NCI-H460 (cell line): ENCODE measurements around the gene UFD1. TPM values are rescaled to one million over a fixed set of nuclear protein-coding genes. Genes with fewer than 3 reads are reported as not detected.
A peak's percentile ranks its signal among the peaks of the same experiment; 100 is the strongest.

Source experiments
- DNase-seq: peaks from one replicate; pipeline ENCODE4 v3.0.0-alpha.2; 2016; ENCODE audit warnings: low read depth; ENCODE audit errors: extremely low read depth
- total RNA-seq: library from RNA; depleted of rRNA; stranded (reverse); fragments of >200 nt; shearing (Covaris generic); gene quantifications from 2 replicates; pipeline ENCODE4 v1.2.3, GENCODE V29; 2014

The UFD1 gene
- total RNA-seq, 1 experiment from 2014 or later, result 49.7 TPM

- peak; percentile 45 for DNase-seq
Observed at GRCh38 chr22:19431649-19432132, 47.3 kb downstream of the UFD1 start, which contains the start of gene HIRA. Gene HIRA, minus strand, starts transcription at chr22:19431733. Its CDS starts 257 bp downstream, at chr22:19431476.

GRCh38 chr22:19430890-19431541 lies 48.0 kb downstream of the UFD1 start:
- DNase-seq, result no peak

GRCh38 chr22:19429950-19430889 lies 48.8 kb downstream of the UFD1 start:
- DNase-seq, result no peak

- DNase-seq, result no peak
Observed at GRCh38 chr22:19424186-19424500, 54.9 kb downstream of the UFD1 start.

GRCh38 chr22:19422440-19423301 lies 56.3 kb downstream of the UFD1 start:
- no peak for DNase-seq

- DNase-seq, result no peak
Observed at GRCh38 chr22:19420321-19420720, 58.7 kb downstream of the UFD1 start.

- no peak for DNase-seq
Observed at GRCh38 chr22:19419464-19420178, 59.4 kb downstream of the UFD1 start.

GRCh38 chr22:19419086-19419463 lies 59.9 kb downstream of the UFD1 start:
- DNase-seq, result no peak

GRCh38 chr22:19412923-19413322 lies 66.1 kb downstream of the UFD1 start:
- DNase-seq, result no peak

GRCh38 chr22:19412478-19412877 lies 66.5 kb downstream of the UFD1 start:
- DNase-seq, result no peak

GRCh38 chr22:19411690-19412045 lies 67.3 kb downstream of the UFD1 start:
- no peak for DNase-seq

- no peak for DNase-seq
Observed at GRCh38 chr22:19410941-19411689, 67.9 kb downstream of the UFD1 start.

- DNase-seq, result no peak
Observed at GRCh38 chr22:19407649-19408606, 71.1 kb downstream of the UFD1 start.

GRCh38 chr22:19406846-19407245 lies 72.1 kb downstream of the UFD1 start:
- DNase-seq, result no peak

- DNase-seq, result no peak
Observed at GRCh38 chr22:19406281-19406811, 72.6 kb downstream of the UFD1 start.

- DNase-seq, result no peak
Observed at GRCh38 chr22:19405652-19406051, 73.3 kb downstream of the UFD1 start.

- no peak for DNase-seq
Observed at GRCh38 chr22:19405133-19405532, 73.9 kb downstream of the UFD1 start.

GRCh38 chr22:19404676-19405075 lies 74.3 kb downstream of the UFD1 start:
- DNase-seq, result no peak
